NCI-H460 (cell line): Measurements from ENCODE around the gene CIDEC. TPM values are rescaled to one million over a fixed set of nuclear protein-coding genes. Genes with fewer than 3 reads are reported as not detected.

Source experiments
- DNase-seq: peaks from one replicate; pipeline ENCODE4 v3.0.0-alpha.2; 2016; ENCODE audit warnings: low read depth; ENCODE audit errors: extremely low read depth
- polyA plus RNA-seq: library from polyadenylated mRNA; depleted of rRNA; stranded (reverse); fragments of >200 nt; gene quantifications from 2 replicates; pipeline ENCODE4 v1.2.3, GENCODE V29; 2014; cell fraction: nucleus; rRNA removed
- total RNA-seq: library from RNA; depleted of rRNA; stranded (reverse); fragments of >200 nt; shearing (Covaris generic); gene quantifications from 2 replicates; pipeline ENCODE4 v1.2.3, GENCODE V29; 2014; rRNA removed

Gene CIDEC
- not detected in 2 replicates for total RNA-seq
- not detected in 2 replicates for polyA plus RNA-seq

DNA sequence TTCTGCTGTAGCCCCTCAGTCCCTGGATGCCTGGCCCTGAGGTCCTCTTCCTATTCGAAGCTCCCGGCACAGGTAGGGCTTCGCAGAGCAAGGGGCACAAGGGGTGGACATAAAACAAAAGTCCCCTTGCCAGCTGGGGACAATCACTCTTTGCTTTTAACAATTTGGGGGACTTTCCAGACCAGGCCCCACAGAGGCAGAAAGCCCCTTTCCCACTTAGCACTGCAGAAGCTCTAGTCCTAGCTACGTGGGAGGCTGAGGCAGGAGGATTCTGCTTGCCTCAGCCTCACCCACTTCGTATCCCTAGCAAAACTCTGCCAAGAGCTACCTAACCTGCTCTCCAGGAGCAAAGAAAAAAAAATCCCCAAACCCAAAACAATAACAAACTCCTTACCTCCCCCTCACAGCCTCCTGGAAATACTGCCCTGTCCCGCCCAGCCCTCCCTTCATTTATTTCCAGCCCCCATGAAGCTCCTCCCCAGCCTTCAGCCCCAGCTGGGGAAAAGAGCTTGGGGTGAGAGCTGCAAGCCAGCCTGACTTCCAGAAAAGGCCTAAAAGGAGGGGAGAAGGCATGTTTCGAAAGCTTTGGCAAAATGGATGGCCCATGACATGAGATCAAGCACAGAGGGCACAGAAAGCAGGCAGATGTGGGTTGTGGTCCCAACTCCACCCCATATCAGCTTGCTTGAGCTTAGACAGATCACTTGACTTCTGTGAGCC, at the start of gene CIDEC:
Gene CIDEC, minus strand, starts transcription at position 424 of the 720 bp plus-strand sequence. CDS start 1,767 bp downstream, outside the sequence.
- DNase-seq: no peak

DNA sequence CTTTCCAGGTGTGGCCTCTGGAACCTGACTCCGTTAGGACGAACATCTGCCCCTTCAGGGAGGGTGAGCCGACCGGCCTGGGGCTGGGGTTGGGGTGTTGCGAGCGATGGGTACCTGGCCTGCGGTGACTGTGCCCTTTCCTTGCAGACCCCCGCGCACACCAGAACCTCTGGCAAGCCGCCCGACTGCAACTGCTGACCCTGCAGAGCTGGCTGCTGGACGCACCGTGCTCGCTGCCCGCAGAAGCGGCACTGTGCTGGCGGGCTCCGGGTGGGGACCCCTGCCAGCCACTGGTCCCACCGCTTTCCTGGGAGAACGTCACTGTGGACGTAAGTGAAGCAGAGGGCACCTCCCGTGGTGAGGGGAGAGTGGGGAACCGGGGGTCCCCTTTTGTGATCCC, 48.1 kb upstream of the CIDEC start:
- DNase-seq: no peak

- no peak for DNase-seq
Measured at GRCh38 chr3:9918261-9919038, 38.4 kb upstream of the CIDEC start.

GRCh38 chr3:9917820-9918219, 37.8 kb upstream of the CIDEC start:
- DNase-seq: no peak

GRCh38 chr3:9916734-9917680, 37.0 kb upstream of the CIDEC start, which contains the start of gene IL17RC:
TSS of gene IL17RC (plus strand) at chr3:9917098. CDS start at chr3:9917316, 218 bp downstream.
- DNase-seq: peak; percentile 76

DNA sequence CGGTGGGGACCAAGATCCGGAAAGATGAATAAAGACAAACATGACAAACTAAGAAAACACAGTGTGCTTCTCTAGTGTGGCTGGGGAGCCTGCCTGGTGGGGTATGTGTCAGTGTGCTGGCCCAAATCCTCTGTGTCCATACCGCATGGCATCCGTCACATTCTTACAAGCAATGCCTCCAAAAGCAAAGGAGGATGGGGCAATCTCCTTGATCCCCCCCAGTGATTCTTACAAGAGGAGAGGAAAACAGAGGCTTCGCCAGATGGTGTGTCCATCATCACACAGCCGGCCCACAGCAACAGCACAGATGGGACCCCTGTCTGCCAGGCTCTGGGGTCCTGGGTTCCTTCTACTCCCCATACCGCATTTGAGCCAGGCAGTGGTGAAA, 36.3 kb upstream of the CIDEC start:
- DNase-seq: no peak

DNA sequence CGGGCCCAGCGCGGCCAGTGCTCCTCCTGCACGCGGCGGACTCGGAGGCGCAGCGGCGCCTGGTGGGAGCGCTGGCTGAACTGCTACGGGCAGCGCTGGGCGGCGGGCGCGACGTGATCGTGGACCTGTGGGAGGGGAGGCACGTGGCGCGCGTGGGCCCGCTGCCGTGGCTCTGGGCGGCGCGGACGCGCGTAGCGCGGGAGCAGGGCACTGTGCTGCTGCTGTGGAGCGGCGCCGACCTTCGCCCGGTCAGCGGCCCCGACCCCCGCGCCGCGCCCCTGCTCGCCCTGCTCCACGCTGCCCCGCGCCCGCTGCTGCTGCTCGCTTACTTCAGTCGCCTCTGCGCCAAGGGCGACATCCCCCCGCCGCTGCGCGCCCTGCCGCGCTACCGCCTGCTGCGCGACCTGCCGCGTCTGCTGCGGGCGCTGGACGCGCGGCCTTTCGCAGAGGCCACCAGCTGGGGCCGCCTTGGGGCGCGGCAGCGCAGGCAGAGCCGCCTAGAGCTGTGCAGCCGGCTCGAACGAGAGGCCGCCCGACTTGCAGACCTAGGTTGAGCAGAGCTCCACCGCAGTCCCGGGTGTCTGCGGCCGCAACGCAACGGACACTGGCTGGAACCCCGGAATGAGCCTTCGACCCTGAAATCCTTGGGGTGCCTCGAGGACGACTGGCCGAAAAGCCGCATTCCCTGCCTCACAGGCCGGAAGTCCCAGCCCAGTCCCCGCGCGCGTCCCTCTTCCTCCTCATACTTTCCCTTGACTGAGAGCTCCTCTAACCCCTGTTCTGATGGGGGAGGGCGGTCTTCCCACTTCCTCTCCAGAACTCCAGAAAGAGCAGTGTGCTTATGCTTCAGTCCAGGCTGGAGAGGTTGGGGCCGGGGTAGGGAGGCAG, 35.4 kb upstream of the CIDEC start:
- no peak for DNase-seq

- DNase-seq: no peak
Measured at GRCh38 chr3:9914559-9915253, 34.7 kb upstream of the CIDEC start.

DNA sequence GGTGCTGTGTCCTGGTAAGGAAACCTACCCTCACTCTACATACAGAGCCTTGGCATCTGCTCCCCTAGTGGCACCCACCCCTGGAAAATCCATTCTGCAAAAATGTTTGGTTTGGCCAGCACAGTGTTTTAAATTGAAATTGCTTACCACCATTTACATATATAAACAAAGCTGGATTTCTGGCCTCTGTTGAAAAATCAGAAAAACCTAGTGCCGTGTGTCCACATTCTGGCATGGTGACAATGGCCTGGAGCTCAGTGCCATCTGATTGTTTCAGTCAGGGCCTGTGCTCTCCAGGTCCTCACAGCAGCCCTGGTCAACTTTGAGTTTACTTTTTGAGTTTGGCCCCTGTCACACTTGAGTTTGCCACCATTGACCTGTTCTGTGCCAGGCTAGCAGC, 34.0 kb upstream of the CIDEC start:
- no peak for DNase-seq

GRCh38 chr3:9913601-9914000, 33.5 kb upstream of the CIDEC start:
- DNase-seq: no peak

GRCh38 chr3:9912294-9912935, 32.4 kb upstream of the CIDEC start:
- DNase-seq: no peak

- DNase-seq: no peak
Measured at GRCh38 chr3:9911863-9912262, 31.8 kb upstream of the CIDEC start.

DNA sequence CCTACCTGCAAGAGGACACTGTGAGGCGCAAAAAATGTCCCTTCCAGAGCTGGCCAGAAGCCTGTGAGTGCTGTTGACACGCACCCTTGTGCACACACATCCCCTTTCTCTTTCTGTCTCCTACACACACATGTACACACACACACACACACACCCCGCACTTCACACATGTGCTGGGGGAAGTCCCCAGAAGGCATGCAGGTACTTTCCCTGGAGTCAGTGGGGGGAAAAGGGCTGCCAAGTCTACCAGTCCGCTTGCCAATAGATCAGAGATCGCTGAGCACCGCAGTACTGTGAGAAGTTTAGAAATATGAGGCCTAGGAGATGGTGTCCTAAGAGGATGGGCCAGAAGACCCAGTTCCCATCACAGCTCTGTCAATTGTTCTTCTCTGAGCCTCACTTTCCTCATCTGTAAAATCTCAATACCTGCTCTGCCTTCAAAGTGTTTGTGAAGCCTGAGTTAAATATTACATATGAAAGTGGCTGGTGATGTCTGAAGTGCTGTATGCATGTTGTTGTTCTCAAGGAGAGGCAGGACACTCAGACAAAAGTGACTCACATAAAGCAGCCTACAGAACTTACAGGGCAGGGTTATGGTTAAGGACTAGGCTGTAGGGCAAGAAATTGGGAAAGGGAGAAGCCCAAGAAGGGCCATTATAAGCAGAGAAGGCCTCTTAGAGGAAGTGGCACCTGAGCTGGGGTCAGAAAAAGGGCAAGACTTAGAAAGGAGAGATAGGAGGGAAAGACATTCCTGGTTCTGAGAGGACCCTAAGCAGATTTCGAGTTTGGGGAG, 29.4 kb upstream of the CIDEC start:
- DNase-seq: no peak

GRCh38 chr3:9908286-9908685, 28.2 kb upstream of the CIDEC start:
- no peak for DNase-seq

DNA sequence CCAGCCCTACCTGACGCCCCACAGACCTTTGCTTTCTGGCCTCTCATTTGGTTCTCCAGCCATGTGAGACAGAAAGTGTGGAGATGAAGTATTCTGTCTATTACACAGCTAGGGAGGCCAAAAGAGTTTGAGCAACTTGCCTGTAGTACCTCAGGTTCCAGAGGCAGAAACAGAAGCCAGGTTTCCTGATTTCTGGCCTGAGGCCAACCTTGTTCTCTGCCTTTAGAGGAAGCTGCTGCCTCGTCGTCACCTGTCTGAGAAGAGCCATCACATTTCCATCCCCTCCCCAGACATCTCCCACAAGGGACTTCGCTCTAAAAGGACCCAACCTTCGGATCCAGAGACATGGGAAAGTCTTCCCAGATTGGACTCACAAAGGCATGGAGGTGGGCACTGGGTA, 26.4 kb upstream of the CIDEC start:
- DNase-seq: no peak

DNA sequence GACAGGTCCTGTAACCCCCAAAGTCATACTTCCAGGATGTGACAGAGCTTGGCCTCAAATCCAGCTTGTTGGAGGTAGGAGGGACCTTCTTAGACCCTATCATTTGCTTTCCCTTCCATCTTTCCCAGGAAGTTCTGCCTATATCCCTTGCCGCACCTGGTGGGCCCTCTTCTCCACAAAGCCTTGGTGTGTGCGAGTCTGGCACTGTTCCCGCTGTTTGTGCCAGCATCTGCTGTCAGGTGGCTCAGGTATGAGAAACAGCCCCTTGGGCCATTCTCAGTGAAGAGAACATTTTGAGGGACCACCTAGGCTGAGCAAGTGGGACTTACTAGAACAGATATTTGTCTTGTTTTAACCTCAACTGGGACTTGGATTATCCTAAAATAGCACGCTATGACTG, 23.9 kb upstream of the CIDEC start:
- DNase-seq: no peak

DNA sequence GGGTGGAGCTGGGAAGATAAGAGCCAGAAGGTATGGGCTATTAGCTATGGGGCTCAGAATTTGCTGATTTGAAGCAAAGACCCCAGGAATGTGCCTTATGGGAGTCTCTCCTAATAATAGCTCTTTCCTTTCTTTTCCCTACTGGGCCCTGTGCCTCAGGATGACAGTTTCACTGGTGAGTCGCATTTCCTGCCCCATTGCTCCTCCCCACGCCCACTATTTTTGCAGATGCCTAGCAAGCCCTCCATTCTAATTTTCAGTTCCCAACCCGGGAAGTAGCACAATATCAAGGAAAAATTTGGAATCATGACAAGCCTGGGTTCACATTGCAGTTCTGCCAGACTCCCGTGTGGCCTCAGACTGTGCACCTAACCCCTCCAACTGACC, 23.2 kb upstream of the CIDEC start:
- no peak for DNase-seq
